HepG2 (cell line): ENCODE results near the gene SLC35F1. TPM values are rescaled to one million over a fixed set of nuclear protein-coding genes. Genes with fewer than 3 reads are reported as not detected.

Experiments used
- ATAC-seq: fragments of 200-7000 bp; cut with Tn5 transposase; 3 replicates; pipeline ENCODE4 v1.9.1; 2020; ENCODE audit warnings: mild to moderate bottlenecking, moderate library complexity
- BruUV-seq: library from RNA; stranded (reverse); fragments of 400-500 nt; replicated peaks from 2 replicates; lab custom pipeline; 2021; lab: Mats Ljungman, UMichigan
- CTCF ChIA-PET: fragments of 300-600 bp; formaldehyde crosslinking; extraction: SDS; loops from one replicate; lab custom pipeline; 2021; ENCODE audit warnings: low total read pairs, inconsistent platforms, low intra/inter-chr PET ratio; lab: Yijun Ruan, JAX
- POLR2A ChIA-PET: fragments of 350-600 bp; sonication (Branson Sonifier 250); formaldehyde crosslinking; loops from one replicate; lab custom pipeline; 2020; ENCODE audit warnings: antibody characterized with exemption, inconsistent platforms; lab: Yijun Ruan, JAX
- DNase-seq: peaks from one replicate; pipeline ENCODE4 v3.0.0-alpha.2; 2015; ENCODE audit warnings: low spot score
- FAIRE-seq: peaks from 3 replicates; lab custom pipeline; 2011; peaks lifted over from hg19 to GRCh38; lab: Jason Lieb, UNC
- H2AFZ ChIP-seq: one replicate; pipeline ENCODE4 v1.6.1; 2011; ENCODE audit warnings: low read length, inconsistent platforms
- H3K27ac ChIP-seq: fragments of 300-600 bp; 3 replicates; pipeline ENCODE4 v1.8.0; 2011; ENCODE audit warnings: mixed run types, mild to moderate bottlenecking, mixed read lengths, low read length, inconsistent platforms; ENCODE audit not compliant: insufficient read depth; ENCODE audit errors: extremely low read length
- H3K27me3 ChIP-seq, 2 experiments: fragments of 200-600 bp in 1 of 2; 2 replicates in 1 of 2; 3 replicates in 1 of 2; pipeline versions ENCODE4 v1.6.0 to v1.8.0; 2011; ENCODE audit warnings: low read length in 2 of 2, mild to moderate bottlenecking in 2 of 2, moderate library complexity in 2 of 2, inconsistent platforms in 1 of 2; ENCODE audit not compliant: insufficient read depth in 2 of 2, control insufficient read depth in 1 of 2
- H3K36me3 ChIP-seq, 2 experiments: fragments of 200-600 bp in 1 of 2; replicated peaks in 1 of 2; 2 replicates in 1 of 2; 3 replicates in 1 of 2; pipeline versions ENCODE4 v1.5.1 to v1.8.0; 2011; ENCODE audit warnings: low read length in 2 of 2, inconsistent platforms in 1 of 2; ENCODE audit not compliant: insufficient read depth in 2 of 2, control insufficient read depth in 1 of 2
- H3K4me1 ChIP-seq: 2 replicates; pipeline ENCODE4 v1.5.1; 2012; ENCODE audit warnings: low read length, inconsistent platforms; ENCODE audit not compliant: insufficient read depth
- H3K4me2 ChIP-seq: 2 replicates; pipeline ENCODE4 v1.6.0; 2011; ENCODE audit warnings: low read depth, low read length, inconsistent platforms
- H3K4me3 ChIP-seq, 3 experiments: fragments of 200-600 bp in 1 of 3; sonication (generic), shearing (Covaris generic) in 1 of 3; replicated peaks in 1 of 3; 2 replicates each; pipeline ENCODE4 v1.5.1; 2011 to 2016; ENCODE audit warnings: low read length in 3 of 3, inconsistent platforms in 2 of 3, low read depth in 2 of 3, mild to moderate bottlenecking in 2 of 3, control low read depth in 1 of 3, mixed read lengths in 1 of 3; ENCODE audit not compliant: insufficient read depth in 1 of 3
- H3K79me2 ChIP-seq: one replicate; pipeline ENCODE4 v1.6.1; 2011; ENCODE audit warnings: low read length, inconsistent platforms; ENCODE audit not compliant: insufficient read depth
- H3K9ac ChIP-seq: 2 replicates; pipeline ENCODE4 v1.6.0; 2011; ENCODE audit warnings: mild to moderate bottlenecking, low read depth, low read length, inconsistent platforms; ENCODE audit not compliant: insufficient read depth
- H3K9me3 ChIP-seq: 2 replicates; pipeline ENCODE4 v1.5.1; 2012; ENCODE audit warnings: mild to moderate bottlenecking, low read length
- H4K20me1 ChIP-seq: 2 replicates; pipeline ENCODE4 v1.6.0; 2011; ENCODE audit warnings: inconsistent platforms, mild to moderate bottlenecking, low read length, moderate library complexity; ENCODE audit not compliant: insufficient read depth
- GZF1 ChIP-seq: sonication (generic); formaldehyde crosslinking; IDR thresholded peaks from 2 replicates; pipeline ENCODE4 v1.5.1; 2020; ENCODE audit warnings: mild to moderate bottlenecking, missing genetic modification reagents
- NKX3-1 ChIP-seq: sonication (generic); formaldehyde crosslinking; IDR thresholded peaks from 2 replicates; pipeline ENCODE4 v1.5.0; 2020; ENCODE audit warnings: missing genetic modification reagents
- RNF2 ChIP-seq: fragments of 450-650 bp; conservative IDR thresholded peaks from 2 replicates; pipeline ENCODE4 v1.6.1; 2016; ENCODE audit warnings: low read depth
- SMC3 ChIP-seq: IDR thresholded peaks from 2 replicates; pipeline ENCODE4 v1.6.1; 2011; ENCODE audit warnings: low read length, improper control_type of control experiment
- SNAI1 ChIP-seq: sonication (generic); formaldehyde crosslinking; IDR thresholded peaks from 2 replicates; pipeline ENCODE4 v1.5.0; 2020; ENCODE audit warnings: mild to moderate bottlenecking, missing genetic modification reagents, borderline replicate concordance
- TOE1 ChIP-seq: sonication (generic); formaldehyde crosslinking; IDR thresholded peaks from 2 replicates; pipeline ENCODE4 v1.4.0; 2020; ENCODE audit warnings: mild to moderate bottlenecking, missing genetic modification reagents
- ZBTB8A ChIP-seq: sonication (generic); formaldehyde crosslinking; IDR thresholded peaks from 2 replicates; pipeline ENCODE4 v1.4.0; 2020; ENCODE audit warnings: mild to moderate bottlenecking, low read depth, missing genetic modification reagents, borderline replicate concordance
- ZC3H13 ChIP-seq: sonication (generic); formaldehyde crosslinking; IDR thresholded peaks from 2 replicates; pipeline ENCODE4 v1.8.1; 2023; ENCODE audit warnings: mild to moderate bottlenecking, missing genetic modification reagents, moderate library complexity
- ZFP36L1 ChIP-seq: sonication (generic); formaldehyde crosslinking; IDR thresholded peaks from 2 replicates; pipeline ENCODE4 v1.8.0; 2022; ENCODE audit warnings: mild to moderate bottlenecking, missing genetic modification reagents, moderate library complexity
- ZFP36L2 ChIP-seq: sonication (generic); formaldehyde crosslinking; IDR thresholded peaks from 2 replicates; pipeline ENCODE4 v1.4.0; 2020; ENCODE audit warnings: missing genetic modification reagents
- ZNF251 ChIP-seq: sonication (generic); formaldehyde crosslinking; IDR thresholded peaks from 2 replicates; pipeline ENCODE4 v1.9.0; 2021; ENCODE audit warnings: mild to moderate bottlenecking, missing genetic modification reagents
- WGBS: methylation state at CpG from one replicate; pipeline ENCODE4 v1.1.6; 2017; ENCODE audit warnings: low lambda C conversion rate; 5-methylcytosine and 5-hydroxymethylcytosine counted together
- in situ Hi-C: cut with HindIII; loops from 2 replicates; pipeline ENCODE4 v1.10.0; 2017; ENCODE audit warnings: low pct_unique_long_range_greater_than_20kb; ENCODE audit not compliant: extremely low pct_ligation_motif_present
- intact Hi-C: fragments of 100-400 bp; cut with micrococcal nuclease; formaldehyde crosslinking; loops from one replicate; pipeline ENCODE4 v1.10.0; 2022; ENCODE audit not compliant: unreplicated experiment
- polyA plus RNA-seq, 8 experiments: library from polyadenylated mRNA; depleted of rRNA in 3 of 8; stranded (reverse) in 7 of 8; unstranded in 1 of 8; fragments of >200 nt; fragmentation: Illumina TruSeq in 4 of 8; extraction: Trizol in 4 of 8; gene quantifications; 2 replicates each; pipeline versions ENCODE4 v1.2.1 to v1.2.3, GENCODE V29; 2011 to 2016; ENCODE audit warnings: low read depth in 4 of 8, missing spikeins in 1 of 8, mixed read lengths in 1 of 8; ENCODE audit not compliant: insufficient read depth in 1 of 8
- total RNA-seq, 5 experiments: library from RNA; depleted of rRNA; stranded (reverse); fragments of >200 nt; fragmentation: Illumina TruSeq; extraction: Trizol; gene quantifications; 2 replicates each; pipeline ENCODE4 v1.2.3, GENCODE V29; 2016; ENCODE audit warnings: low read depth in 1 of 5
- TF ChIP-seq, protein P1 (sequence below): sonication (generic); formaldehyde crosslinking; IDR thresholded peaks from 2 replicates; pipeline ENCODE4 v1.5.0; 2020; ENCODE audit warnings: missing genetic modification reagents, mild to moderate bottlenecking, borderline replicate concordance
- TF ChIP-seq, protein P2 (sequence below): sonication (generic); formaldehyde crosslinking; IDR thresholded peaks from 2 replicates; pipeline ENCODE4 v1.8.1; 2022; ENCODE audit warnings: low read depth, mild to moderate bottlenecking, missing genetic modification reagents
- TF ChIP-seq, protein P3 (sequence below): sonication (generic); formaldehyde crosslinking; IDR thresholded peaks from 2 replicates; pipeline ENCODE4 v1.5.0; 2020; ENCODE audit warnings: mild to moderate bottlenecking, low read depth, missing genetic modification reagents, borderline replicate concordance

Gene SLC35F1
- total and polyA plus RNA-seq, 2 of the 13 experiments (the other 11 are each of a cell fraction or from before 2014, with no cell fraction given): 0.01 TPM; not detected in 1

DNA sequence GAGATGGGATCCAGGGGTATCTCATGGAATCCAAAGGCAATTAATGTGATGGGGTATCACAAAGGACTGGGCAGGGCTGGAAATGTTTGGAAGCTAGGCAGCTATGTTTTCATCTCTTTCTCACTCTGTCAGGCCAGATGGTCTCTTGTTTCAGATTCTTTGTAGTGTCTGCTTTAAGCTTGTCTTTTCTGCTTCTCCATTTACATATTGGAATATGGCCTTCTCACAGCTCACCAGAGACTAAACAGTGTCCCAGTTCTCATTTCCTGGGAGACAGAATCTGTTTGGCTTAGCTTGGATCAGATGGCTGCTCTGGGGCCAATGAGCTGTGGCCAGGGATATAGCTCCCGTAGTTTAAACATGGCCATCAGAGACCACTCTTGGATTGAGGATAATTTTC lies 78.9 kb downstream of the SLC35F1 start:
- BruUV-seq: no TSS peak
- intact Hi-C loops: no loop called here

More for the DNA sequence above, 78.9 kb downstream of the SLC35F1 start:
- Histone ChIP-seq H3K4me2 (no peak overlapping the region), H3K27me3 (no peaks in the 10 kb centered on the region; a peak in 1 of 5 replicates), H3K79me2 (no peaks in the 10 kb centered on the region), H3K4me1 (no peaks in the 10 kb centered on the region), H2AFZ (no peak overlapping the region), H3K9me3 (no peaks in the 10 kb centered on the region), H3K27ac (no peak overlapping the region), H4K20me1 (no peaks in the 10 kb centered on the region), H3K4me3 (no peak overlapping the region), H3K9ac (no peak overlapping the region), H3K36me3 (no peaks in the 10 kb centered on the region)
- 0% methylated on average over 1 of the region's 1 CpG for WGBS
- ATAC-seq (no peak), FAIRE-seq (no peak), DNase-seq (no peak)
- TF ChIP-seq, protein P1, sequence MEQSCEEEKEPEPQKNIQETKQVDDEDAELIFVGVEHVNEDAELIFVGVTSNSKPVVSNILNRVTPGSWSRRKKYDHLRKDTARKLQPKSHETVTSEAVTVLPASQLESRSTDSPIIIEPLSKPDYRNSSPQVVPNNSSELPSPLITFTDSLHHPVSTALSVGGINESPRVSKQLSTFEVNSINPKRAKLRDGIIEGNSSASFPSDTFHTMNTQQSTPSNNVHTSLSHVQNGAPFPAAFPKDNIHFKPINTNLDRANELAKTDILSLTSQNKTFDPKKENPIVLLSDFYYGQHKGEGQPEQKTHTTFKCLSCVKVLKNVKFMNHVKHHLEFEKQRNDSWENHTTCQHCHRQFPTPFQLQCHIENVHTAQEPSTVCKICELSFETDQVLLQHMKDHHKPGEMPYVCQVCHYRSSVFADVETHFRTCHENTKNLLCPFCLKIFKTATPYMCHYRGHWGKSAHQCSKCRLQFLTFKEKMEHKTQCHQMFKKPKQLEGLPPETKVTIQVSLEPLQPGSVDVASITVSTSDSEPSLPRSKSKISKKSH (CRISPR knock-in tag): no peak
- no peak for TF ChIP-seq ZNF251 (CRISPR knock-in tag)
- TF ChIP-seq GZF1 (CRISPR knock-in tag): no peak
- TF ChIP-seq TOE1 (CRISPR knock-in tag): no peak
- TF ChIP-seq NKX3-1 (CRISPR knock-in tag): no peak
- no peak for TF ChIP-seq ZC3H13 (CRISPR knock-in tag)
- TF ChIP-seq SMC3: no peak
- TF ChIP-seq RNF2: no peak
- no peak for TF ChIP-seq ZFP36L2 (CRISPR knock-in tag)
- TF ChIP-seq, protein P2, sequence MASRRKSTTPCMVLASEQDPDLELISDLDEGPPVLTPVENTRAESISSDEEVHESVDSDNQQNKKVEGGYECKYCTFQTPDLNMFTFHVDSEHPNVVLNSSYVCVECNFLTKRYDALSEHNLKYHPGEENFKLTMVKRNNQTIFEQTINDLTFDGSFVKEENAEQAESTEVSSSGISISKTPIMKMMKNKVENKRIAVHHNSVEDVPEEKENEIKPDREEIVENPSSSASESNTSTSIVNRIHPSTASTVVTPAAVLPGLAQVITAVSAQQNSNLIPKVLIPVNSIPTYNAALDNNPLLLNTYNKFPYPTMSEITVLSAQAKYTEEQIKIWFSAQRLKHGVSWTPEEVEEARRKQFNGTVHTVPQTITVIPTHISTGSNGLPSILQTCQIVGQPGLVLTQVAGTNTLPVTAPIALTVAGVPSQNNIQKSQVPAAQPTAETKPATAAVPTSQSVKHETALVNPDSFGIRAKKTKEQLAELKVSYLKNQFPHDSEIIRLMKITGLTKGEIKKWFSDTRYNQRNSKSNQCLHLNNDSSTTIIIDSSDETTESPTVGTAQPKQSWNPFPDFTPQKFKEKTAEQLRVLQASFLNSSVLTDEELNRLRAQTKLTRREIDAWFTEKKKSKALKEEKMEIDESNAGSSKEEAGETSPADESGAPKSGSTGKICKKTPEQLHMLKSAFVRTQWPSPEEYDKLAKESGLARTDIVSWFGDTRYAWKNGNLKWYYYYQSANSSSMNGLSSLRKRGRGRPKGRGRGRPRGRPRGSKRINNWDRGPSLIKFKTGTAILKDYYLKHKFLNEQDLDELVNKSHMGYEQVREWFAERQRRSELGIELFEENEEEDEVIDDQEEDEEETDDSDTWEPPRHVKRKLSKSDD (CRISPR knock-in tag): no peak
- TF ChIP-seq ZFP36L1: no peak
- no peak for TF ChIP-seq ZBTB8A
- TF ChIP-seq SNAI1 (CRISPR knock-in tag): no peak
- TF ChIP-seq, protein P3, sequence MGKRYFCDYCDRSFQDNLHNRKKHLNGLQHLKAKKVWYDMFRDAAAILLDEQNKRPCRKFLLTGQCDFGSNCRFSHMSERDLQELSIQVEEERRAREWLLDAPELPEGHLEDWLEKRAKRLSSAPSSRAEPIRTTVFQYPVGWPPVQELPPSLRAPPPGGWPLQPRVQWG: no peak
- POLR2A ChIA-PET: no interaction called here
- CTCF ChIA-PET: no interaction called here
- in situ Hi-C loops: loop anchor here (25.0 kb wide), 1 partner anchor 601 kb away; no protein-coding TSS in a partner anchor
